Measurements from ENCODE around the gene CARD19.

- TF ChIP-seq EZH2 (IDR thresholded peaks at IDR 0.05; ENCODE audit: low read depth, unreplicated experiment), result no peak
- no peak for TF ChIP-seq CTCF (conservative IDR thresholded peaks at IDR 0.05; ENCODE audit: low read depth in 2 of 2)
- TF ChIP-seq EZH2phosphoT487 (IDR thresholded peaks at IDR 0.05; ENCODE audit: unreplicated experiment), result no peak
- no peak for TF ChIP-seq STAT1 (IDR thresholded peaks at IDR 0.05; ENCODE audit: unreplicated experiment)
- TF ChIP-seq REST (IDR thresholded peaks at IDR 0.05; ENCODE audit: unreplicated experiment), result no peak
- no peak for TF ChIP-seq ETS1 (IDR thresholded peaks at IDR 0.05)
These were observed 30.9 kb downstream of the CARD19 start for GRCh38 chr9:93126825-93127368.
